Activated CD4-positive, alpha-beta memory T cell treated with anti-CD3 and anti-CD28 coated beads, Interleukin-2, amount 10 ng/mL, durations not matched to agents 7 days and 5 days (primary cell): Measurements from ENCODE around the gene CFHR4. TPM values are rescaled to one million over a fixed set of nuclear protein-coding genes. Genes with fewer than 3 reads are reported as not detected.

Source experiments
- CTCF ChIA-PET: fragments of 350-600 bp; sonication (Branson Sonifier 250); formaldehyde crosslinking; loops from one replicate; lab custom pipeline; 2021; ENCODE audit warnings: antibody characterized with exemption, inconsistent platforms; lab: Charles Lee
- POLR2A ChIA-PET: fragments of 350-600 bp; sonication (Branson Sonifier 250); formaldehyde crosslinking; loops from one replicate; lab custom pipeline; 2021; ENCODE audit warnings: antibody characterized with exemption; lab: Charles Lee
- DNase-seq: peaks from one replicate; pipeline ENCODE4 v3.0.0-alpha.2; 2020
- H3K27ac Mint-ChIP-seq: one replicate; pipeline ENCODE4 v1.8.0; 2021; ENCODE audit warnings: mild to moderate bottlenecking, mixed read lengths
- H3K27me3 Mint-ChIP-seq: one replicate; pipeline ENCODE4 v1.8.0; 2021; ENCODE audit warnings: mixed read lengths
- H3K36me3 Mint-ChIP-seq: one replicate; pipeline ENCODE4 v1.8.0; 2021; ENCODE audit warnings: low read depth, mixed read lengths
- H3K4me1 Mint-ChIP-seq: one replicate; pipeline ENCODE4 v1.8.0; 2021; ENCODE audit warnings: mixed read lengths
- H3K4me3 Mint-ChIP-seq: one replicate; pipeline ENCODE4 v1.8.0; 2021; ENCODE audit warnings: mild to moderate bottlenecking, mixed read lengths
- H3K9me3 Mint-ChIP-seq: one replicate; pipeline ENCODE4 v1.8.0; 2021; ENCODE audit warnings: mixed read lengths
- total RNA-seq, 2 experiments: library from RNA; stranded (reverse); gene quantifications; one replicate each; pipeline ENCODE4 v1.2.3, GENCODE V29; 2021

Gene CFHR4
- total RNA-seq, 2 experiments from 2014 or later, result not detected

GRCh38 chr1:196960854-196961253 lies 73.0 kb downstream of the CFHR4 start:
- CTCF ChIA-PET, result no interaction called here
- POLR2A ChIA-PET, result no interaction called here
- H3K27me3 Mint-ChIP-seq, result no peaks in the 10 kb centered on the region
- H3K4me3 Mint-ChIP-seq, result no peak overlapping the region
- DNase-seq, result no peak
- H3K4me1 Mint-ChIP-seq, result no peaks in the 10 kb centered on the region
- H3K27ac Mint-ChIP-seq, result no peak overlapping the region
- peaks cover 2% of the 10 kb centered on the region for H3K9me3 Mint-ChIP-seq
- H3K36me3 Mint-ChIP-seq, result no peaks in the 10 kb centered on the region

Other genes starting within 250 kb of the CFHR4 start
- 10 to 100 TPM; 22.9 to 23.6 TPM for gene CFH, start 236.0 kb upstream of the CFHR4 start, total RNA-seq
- gene CFHR3, start 113.2 kb upstream of the CFHR4 start, total RNA-seq, result not detected
- gene CFHR1, start 68.3 kb upstream of the CFHR4 start, total RNA-seq, result not detected
- not detected for gene CFHR2, start 55.7 kb downstream of the CFHR4 start, total RNA-seq
- not detected for gene CFHR5, start 89.5 kb downstream of the CFHR4 start, total RNA-seq
- gene F13B, start 179.2 kb downstream of the CFHR4 start, total RNA-seq, result not detected